Placental pericyte (primary cell): ENCODE data around the gene SLITRK4. TPM values are rescaled to one million over a fixed set of nuclear protein-coding genes. Genes with fewer than 3 reads are reported as not detected.

ENCODE experiments used
- total RNA-seq: library from RNA; depleted of rRNA; stranded (reverse); fragments of >200 nt; gene quantifications from 2 replicates; pipeline ENCODE4 v1.2.3, GENCODE V29; 2012

SLITRK4 gene
- total RNA-seq = 0.22 and 7.0 TPM in 2 replicates

GRCh38 chrX:143635915-143636314 lies at the start of gene SLITRK4:
SLITRK4 (minus strand) TSS chrX:143636101; CDS start chrX:143631108, 4,993 bp downstream.

Other genes with a start within 250 kb of the SLITRK4 start
- gene SPANXN3, start 118.6 kb downstream of the SLITRK4 start, total RNA-seq = not detected in 2 replicates
- not detected in 2 replicates for gene SPANXN2, start 84.7 kb upstream of the SLITRK4 start, total RNA-seq
- not detected in 2 replicates for gene UBE2NL, start 248.0 kb upstream of the SLITRK4 start, total RNA-seq